Measurements from ENCODE around the gene CALR.

CALR gene

GRCh38 chr19:12987781-12988180 lies 49.4 kb downstream of the CALR start:
- TF ChIP-seq CTCF (IDR thresholded peaks at IDR 0.05; ENCODE audit: extremely low read depth, missing control alignments) = no peak
- no peak for DNase-seq (ENCODE audit: low spot score)

- no peak for TF ChIP-seq CTCF (IDR thresholded peaks at IDR 0.05; ENCODE audit: extremely low read depth, missing control alignments)
- no peak for DNase-seq (ENCODE audit: low spot score)
Measured at GRCh38 chr19:12990431-12990830, 52.0 kb downstream of the CALR start.

- no peak for TF ChIP-seq CTCF (IDR thresholded peaks at IDR 0.05; ENCODE audit: extremely low read depth, missing control alignments)
Measured at GRCh38 chr19:12990853-12991252, 52.4 kb downstream of the CALR start.

GRCh38 chr19:12991296-12991695 lies 52.9 kb downstream of the CALR start:
- no peak for DNase-seq (ENCODE audit: low spot score)
- no peak for TF ChIP-seq CTCF (IDR thresholded peaks at IDR 0.05; ENCODE audit: extremely low read depth, missing control alignments)

More at GRCh38 chr19:12990853-12991252, 52.4 kb downstream of the CALR start:
- DNase-seq (ENCODE audit: low spot score) = no peak

GRCh38 chr19:12992729-12993128 lies 54.3 kb downstream of the CALR start:
- no peak for DNase-seq (ENCODE audit: low spot score)
- no peak for TF ChIP-seq CTCF (IDR thresholded peaks at IDR 0.05; ENCODE audit: extremely low read depth, missing control alignments)

GRCh38 chr19:12993562-12993961 lies 55.2 kb downstream of the CALR start:
- no peak for DNase-seq (ENCODE audit: low spot score)

More at GRCh38 chr19:12993562-12993961, 55.2 kb downstream of the CALR start:
- TF ChIP-seq CTCF (IDR thresholded peaks at IDR 0.05; ENCODE audit: extremely low read depth, missing control alignments) = no peak

Measured in GM20000 (cell line).